GM19043 (cell line): ENCODE data around the gene ACAA1.
"Not testable (repeated sequence)": the region's sequence is repeated elsewhere in the genome, so short reads cannot be mapped to it uniquely, and the experiment has no call there.

Experiments
- ATAC-seq: cut with Tn5 transposase; IDR thresholded peaks from one replicate; pipeline ENCODE4 v1.9.1; 2021; ENCODE audit warnings: low read depth; ENCODE audit not compliant: unreplicated experiment

The ACAA1 gene

DNA sequence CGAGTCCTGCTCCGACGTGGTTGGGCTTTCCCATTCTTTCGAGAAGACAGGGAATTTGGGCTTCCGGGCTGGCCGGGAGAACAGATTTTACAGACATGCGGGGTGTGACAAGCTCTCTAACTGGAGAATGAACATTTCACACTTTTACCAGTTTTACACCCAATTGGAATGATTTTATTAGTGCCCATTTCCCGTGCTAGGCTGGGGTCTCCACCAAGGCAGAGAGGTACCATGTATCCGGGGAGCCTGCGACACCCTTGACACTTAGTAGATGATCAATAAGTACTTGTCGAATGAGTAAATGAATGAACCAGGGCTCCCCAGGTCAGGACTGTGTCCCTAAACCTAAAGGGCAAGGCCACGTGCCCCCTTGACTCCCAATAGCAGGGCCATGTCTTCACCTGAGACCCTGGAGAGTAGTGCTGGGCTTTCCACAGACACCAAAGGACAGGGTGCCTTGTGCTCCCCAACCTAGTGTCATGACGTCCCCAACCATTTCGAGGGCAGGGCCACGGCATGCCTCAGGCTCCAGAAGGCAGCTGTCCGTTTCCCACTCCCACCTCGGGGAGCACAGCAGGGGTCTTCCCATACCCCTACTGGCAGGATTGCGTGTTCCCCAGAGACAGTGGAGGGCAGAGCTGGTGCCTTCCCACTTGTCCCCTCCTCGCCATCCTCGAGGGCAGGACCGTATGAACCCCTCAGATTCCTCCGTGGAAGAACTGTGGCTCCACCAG is 855 bp upstream of the ACAA1 start:
- no peak for ATAC-seq

DNA sequence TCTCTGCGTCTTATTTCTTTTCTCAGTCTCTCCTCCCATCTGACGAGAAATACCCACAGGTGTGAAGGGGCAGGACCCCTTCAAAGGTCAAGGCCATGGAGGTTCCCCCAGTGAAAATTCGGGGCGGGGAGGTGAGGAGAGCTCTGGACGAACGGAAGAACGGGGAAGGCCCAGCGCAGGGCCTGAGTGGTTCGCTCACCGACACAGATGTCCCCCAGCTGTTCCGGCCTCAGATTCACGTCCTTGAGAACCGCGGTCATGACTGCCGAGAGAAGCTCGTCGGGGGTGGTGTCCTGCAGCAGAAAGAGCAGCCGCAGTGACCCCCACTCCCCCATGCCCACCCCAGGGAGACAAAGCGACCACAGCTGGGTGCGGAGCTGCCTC is 542 bp downstream of the ACAA1 start:
- no peak for ATAC-seq

DNA sequence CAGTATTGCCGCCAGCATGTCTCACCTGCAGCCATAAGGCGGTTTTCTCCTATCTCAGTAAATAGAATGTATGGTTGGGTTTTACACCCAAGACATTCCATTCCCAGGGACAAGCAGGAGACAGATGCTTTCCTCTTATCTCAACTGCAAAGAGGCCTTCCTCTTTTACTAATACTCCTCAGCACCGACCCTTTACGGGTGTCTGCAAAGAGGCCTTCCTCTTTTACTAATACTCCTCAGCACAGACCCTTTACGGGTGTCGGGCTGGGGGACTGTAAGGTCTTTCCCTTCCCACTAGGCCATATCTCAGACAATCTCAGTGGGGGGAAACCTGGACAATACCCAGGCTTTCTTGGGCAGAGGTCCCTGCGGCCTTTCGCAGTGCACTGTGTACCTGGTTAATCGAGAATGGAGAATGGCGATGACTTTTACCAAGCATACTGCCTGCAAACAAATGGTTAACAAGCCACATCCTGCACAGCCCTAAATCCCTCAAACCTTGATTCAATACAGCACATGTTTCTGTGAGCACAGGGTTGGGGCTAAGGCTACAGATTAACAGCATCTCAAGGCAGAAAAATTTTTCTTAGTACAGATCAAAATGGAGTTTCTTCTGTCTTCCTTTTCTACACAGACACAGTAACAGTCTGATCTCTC is 1.2 kb downstream of the ACAA1 start:
- ATAC-seq, result not testable (repeated sequence)

DNA sequence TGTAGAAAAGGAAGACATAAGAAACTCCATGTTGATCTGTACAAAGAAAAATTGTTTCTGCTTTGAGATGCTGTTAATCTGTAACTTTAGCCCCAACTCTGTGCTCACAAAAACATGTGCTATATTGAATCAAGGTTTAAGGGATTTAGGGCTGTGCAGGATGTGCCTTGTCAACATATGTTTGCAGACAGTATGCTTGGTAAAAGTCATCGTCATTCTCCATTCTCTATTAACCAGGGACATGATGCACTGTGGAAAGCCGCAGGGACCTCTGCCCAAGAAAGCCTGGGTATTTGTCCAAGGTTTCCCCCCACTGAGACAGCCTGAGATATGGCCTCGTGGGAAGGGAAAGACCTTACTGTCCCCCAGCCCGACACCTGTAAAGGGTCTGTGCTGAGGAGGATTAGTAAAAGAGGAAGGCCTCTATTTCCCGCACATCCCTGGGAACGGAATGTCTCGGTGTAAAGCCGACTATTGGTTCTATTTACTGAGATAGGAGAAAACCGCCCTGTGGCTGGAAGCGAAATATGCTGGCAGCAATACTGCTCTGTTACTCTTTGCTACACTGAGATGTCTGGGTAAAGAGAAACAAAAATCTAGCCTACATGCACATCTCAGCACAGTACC is 2.3 kb downstream of the ACAA1 start:
- not testable (repeated sequence) for ATAC-seq

DNA sequence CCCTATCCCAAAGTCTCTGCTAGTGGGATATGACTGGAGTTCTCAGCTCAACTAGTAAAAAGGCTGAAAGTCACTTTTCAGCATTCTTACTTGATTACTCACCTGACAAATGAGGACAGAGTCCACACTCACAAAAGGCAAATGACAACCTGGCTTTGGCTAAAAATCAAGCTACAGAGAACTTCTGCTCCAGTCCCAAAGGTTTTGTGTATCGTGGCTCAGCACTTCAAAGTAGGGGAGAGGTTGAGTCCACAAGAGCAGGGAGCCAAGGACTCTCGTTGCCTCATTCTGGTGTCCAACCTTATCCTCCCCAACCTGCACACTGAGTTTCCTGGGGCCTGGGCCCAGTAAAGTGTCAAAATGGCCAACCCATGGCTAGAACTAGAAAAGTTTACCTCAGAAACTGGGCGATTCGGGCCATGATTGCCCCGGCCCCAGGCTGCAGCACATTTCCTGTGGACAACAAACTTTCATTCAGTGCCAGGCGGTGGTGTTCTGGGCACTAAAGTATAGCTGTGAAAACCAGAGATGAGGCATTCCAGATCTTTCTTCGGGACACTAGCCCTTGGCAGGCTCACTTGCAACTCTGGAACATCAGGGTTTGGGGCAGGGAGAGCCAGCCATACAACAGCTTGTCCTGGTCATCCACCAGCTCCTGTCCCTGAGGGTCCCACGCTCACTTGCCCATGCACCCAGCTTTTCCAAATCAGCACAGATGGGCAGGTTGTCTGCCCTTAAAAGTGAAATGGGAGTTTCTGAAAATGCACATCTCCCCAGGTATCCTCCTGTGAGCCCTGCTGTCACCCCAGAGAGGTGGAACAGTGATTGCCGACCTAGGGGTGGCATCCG is 3.1 kb downstream of the ACAA1 start:
- no peak for ATAC-seq

DNA sequence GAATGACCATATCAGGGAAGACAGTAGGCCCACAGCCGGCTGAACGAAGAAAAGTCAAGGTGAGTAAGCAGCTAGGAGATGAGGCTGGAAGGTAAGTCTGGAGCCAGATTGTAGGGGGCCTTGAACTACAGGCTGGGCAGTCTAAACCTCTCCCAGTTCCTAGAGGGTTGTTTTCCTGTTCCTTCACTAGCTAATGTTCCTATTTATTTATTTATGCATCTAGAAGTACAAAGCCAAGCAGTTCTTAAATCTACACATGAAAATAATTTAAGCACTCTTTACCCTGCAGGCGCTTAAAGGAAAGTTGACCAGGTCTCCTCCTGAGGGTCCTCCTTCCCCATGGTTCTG is 3.7 kb downstream of the ACAA1 start:
- no peak for ATAC-seq

DNA sequence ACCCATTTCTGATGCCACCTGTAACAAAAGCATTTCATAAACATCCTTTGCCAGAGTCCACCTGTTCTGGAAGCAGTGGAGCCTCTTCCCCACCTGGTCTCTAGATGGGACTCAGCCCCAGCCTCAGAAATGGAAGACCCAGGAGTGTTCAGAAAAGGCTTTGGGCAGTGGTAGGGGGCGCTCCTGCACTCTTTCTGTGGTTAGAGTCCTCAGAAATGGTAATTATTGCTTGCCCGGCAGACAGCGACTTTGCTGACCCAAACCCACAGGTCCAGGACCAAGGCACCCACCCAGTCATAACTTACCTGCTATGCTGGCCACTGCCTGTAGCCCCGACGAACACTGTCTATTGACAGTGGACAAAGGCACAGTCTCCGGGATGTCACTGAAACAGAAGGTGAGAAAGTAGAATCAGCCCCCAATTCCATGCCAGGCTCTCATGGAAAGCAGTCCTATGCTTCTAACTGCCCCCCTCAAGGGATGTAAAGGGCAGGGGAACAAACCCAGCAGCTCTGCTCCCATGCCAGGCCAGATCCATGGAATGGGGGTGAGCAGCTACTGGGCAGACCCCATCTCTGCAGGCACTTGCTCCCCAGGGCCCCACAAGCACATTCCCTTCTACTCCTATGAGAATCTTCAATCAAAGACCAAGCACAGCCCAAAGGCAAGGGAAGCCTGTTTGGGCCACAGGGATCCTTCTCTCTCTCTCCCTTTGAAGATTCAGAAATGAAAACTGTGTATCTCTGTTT is 5.1 kb downstream of the ACAA1 start:
- no peak for ATAC-seq

DNA sequence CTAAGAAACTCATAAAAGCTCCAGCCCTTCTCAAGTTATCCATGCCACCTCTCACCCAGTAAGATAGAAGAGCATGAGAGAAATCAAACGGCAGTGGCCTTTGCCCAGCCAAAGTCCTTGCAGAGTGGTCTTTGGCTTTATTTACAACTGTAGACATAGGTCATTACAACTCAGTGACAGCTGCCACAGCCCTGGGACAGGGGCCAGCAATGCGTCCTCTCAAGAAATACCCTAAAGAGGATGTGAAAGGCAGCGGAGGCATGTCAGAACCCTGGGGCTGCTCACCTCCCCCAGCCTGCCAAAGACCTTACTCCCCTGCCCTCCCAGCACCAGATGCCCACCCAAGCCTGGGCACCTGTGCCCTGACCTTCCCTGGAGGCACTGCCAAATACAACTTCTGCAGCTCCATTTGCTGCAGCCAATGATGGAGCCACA is 6.3 kb downstream of the ACAA1 start:
- no peak for ATAC-seq

DNA sequence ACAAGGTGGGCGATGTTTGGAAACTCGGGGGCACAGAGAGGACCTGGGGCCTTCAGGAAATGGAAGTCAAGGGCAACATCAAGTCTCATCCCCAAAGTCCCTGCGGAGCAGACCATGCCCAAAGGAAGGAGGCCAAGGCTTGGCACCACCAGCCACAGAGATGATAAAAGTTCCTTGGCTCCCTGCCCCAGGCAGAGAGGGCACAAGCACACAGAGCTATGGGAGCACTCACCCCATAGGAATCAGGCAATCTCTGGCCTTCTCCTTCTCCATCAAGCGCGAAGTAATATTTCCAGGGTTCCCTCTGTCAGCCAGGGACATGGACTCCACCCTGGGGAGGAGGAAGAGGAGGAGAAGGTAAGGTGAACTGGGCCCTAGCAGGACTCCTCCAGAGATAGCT is 7.9 kb downstream of the ACAA1 start:
- no peak for ATAC-seq

DNA sequence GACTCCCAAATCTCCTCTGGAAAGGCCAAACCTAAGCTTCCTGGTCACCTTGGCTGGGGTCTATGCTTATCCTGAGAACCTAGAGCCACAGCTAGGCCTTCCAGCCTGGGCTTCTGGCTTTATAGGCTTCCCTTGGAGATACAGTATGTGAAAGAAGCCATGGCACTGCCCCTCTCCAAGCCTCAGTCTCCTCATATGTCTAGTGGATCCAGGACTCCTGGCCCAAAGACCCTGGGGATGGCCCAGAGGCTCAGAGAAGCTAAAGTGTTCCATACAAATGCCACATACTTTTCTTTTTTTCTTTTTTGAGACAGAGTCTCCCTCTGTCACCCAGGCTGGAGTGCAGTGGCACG is 8.6 kb downstream of the ACAA1 start:
- ATAC-seq, result no peak

DNA sequence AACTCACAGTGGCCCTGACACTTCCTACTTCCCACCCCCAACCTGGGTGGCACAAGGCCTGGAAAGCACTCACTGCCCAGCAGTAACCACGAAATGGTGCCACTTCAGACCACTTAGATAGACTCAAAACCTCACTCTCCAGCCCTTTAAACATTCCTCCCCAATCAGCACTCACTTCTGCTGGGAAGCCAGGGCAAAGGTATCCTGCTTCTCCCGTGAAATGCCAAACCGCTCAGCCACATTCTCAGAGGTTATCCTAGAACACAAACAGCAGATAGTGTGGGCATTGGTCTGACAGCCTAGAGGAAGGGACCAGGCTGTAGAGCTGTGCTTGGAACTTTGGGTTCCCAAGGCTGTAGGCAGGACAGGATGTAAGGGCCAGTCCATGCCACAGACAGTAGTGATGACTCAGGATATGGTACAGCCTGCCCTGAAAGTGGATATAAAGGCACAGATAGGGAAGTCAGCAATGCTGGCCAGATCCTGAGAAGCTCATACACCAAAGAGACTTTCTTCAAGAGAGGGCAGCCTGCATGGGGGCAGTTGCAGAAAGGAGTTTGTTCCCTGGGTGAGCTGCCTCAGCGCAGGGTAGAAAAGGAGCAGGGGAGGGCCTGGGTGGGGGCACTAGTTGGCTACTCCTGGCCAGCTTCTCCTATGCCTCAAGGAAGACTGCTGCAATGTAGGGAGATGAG is 9.2 kb downstream of the ACAA1 start:
- no peak for ATAC-seq

DNA sequence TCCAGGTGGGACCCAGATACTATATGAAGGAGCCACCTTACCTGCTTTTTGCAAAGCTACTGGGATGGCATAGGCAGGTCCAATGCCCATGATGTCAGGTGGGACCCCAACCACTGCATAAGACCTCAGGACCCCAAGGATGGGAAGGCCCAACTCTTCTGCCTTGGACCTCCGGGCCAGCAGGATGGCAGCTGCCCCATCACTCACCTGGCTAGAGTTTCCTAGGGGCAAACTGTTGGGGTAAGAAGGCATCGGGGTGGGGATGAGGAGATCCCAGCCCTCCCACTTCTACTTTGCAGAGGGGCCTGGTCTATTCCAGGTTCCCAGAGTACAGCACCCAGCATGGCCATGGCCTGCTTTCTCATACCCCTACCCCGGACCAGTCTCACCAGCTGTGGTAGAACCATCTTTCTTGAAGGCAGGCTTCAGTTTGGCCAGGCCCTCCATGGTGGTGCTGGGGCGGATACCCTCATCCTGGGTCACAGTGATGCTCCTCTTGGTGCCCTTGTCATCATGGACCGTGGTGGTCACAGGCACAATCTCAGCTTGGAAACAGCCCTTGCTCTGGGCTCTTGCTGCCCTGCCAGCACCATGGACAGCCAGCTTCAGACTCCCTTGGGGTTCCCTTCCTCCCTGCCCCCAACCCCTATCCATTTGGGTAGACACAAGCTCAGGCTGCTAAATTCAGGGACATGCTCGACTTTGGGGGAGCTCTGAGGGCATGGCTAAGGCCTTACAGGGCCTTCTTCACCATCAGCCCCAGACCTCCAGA is 10.6 kb downstream of the ACAA1 start:
- no peak for ATAC-seq

DNA sequence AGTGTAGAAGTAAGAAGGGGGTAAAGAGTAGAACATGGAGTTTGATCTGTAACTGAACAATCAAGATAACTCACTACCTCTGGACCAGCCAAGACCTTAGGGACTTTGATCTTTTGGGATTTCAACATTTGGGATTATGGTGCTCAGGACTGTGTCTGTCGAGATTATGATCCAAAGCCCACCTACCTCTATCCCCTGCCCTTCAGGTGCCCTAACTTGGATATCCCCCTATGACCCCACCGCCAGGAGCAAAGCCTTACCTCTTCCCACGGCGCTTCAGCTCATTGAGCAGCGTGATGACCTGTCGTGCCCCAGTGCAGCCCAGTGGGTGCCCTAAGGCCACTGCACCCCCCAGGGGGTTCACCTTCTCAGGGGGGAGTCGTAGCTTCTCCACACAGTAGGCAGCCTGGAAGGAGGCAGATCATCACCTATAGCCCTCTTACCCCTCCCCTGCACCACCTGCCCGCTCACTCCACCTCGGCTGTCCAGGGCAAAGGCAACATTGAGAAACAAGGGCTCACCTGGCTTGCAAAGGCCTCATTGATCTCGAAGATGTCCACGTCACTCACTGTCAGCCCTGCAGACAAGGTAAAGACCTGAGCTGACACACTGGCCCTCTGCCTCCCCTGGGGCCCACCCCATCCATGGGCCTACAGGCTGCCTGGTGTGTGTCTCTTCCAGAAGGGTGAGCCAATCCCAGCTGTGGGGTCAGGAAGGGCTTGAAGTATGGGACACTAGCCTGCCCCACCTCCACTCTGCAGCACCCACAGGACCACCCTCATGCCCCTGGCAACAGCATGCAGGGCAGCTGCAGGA is 11.4 kb downstream of the ACAA1 start:
- no peak for ATAC-seq

DNA sequence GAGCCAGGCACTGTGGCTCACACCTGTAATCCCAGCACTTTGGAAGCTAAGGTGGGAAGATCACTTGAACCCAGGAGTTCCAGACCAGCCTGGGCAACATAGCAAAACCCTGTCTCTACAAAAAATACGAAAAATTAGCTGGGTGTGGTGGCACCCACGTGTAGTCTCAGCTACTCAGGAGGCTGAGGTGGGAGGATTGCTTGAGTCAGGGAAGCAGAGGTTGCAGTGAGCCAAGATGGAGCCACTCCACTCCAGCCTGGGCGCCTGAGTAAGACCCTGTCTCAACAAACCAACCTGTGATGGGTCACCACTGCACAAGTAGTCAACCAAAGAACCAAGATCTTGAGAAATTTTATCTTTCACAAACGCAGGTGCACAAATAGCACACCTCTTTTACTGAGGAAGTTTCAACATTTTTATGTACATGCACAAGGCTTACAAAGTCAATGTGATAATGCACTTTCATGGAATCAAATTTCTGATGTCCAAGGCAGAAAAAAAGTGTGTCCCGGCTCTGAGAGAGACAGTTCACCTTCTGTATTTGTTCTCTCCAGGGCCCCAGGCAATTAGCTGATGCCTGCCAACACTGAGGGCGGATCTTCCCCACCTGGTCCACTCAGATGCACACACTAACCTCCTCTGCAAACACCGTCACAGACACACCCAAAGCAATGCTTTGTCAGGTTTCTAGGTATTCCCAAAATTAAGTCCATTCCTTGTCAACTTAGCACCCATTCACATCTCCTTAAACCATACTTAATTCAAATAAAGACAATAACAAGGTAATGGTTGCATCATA is 12.4 kb downstream of the ACAA1 start:
- ATAC-seq, result no peak

DNA sequence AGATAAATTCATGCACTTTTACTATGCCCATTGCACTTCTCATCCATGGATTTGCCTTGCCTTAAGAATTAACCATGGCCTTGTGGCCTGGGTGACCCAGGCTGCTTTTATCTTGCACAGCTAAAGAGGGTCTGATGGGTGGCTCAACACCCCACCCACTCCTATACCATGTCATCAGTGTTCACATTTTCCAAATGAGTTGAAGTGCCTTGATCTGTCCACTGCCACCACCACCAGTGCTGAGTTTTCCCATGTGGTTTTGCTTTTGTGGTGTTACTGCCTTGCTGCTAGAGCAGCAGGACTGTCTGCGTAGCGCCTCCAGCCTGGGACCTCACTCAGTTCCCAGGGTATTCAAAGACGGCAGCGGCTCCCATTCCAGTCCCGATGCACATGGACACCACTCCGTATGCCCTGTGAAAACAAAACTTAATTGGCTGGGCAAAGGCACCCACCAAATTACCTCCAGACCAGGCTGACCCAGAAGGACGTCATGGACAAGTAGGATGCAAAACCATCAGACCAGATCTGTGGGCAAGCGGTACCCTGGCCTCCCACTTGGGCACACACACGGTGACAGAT is 14.1 kb downstream of the ACAA1 start:
- no peak for ATAC-seq

DNA sequence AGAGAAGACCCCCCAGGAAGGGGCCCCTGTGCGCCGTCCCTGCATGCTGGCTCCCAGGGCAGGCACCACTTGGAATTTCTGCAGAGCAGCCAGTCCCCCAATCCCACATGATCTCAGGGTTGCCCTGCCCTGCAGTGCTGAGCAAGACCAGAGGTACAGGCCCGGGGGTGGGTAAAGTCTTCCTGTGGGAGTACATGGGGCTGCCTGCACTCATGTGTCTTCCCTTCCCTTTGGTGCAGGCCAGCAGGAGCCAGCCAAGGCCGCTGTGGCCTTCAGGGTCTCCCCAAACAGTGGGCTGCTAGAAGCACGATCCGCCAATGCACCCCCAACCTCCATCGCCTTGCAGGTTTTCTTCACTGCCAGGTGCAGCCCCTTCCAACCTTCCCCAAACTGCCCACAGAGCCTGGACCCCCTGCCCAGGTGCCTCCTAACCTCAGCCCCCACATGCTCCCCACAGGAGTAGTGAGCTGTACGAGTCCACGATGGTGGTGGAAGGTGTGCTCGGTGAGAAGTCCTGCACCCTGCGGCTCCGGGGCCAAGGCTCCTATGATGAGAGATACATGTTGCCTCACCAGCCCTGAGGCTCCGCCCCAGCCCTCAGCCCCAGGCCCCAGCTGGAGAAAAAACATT is 15.0 kb downstream of the ACAA1 start:
- no peak for ATAC-seq

DNA sequence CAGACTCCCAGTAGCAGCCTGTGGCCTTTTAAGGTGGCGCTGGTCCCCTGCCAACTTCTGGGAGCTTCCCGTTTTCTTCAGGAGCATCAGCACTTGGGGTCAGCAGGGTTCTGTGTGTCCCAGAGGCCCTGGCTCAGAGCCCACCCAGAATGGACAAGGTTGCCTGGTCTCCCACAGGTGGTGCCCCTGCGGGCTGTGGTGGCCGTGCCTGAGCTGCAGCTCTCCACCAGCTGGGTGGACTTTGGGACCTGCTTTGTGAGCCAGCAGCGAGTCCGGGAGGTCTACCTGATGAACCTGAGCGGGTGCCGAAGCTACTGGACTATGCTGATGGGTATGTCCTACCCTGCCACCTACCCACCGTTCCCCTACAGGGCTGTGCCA is 15.5 kb downstream of the ACAA1 start:
- no peak for ATAC-seq
